Astrocyte (in vitro differentiated cells and primary cell): ENCODE measurements around the gene AFF4. TPM values are rescaled to one million over a fixed set of nuclear protein-coding genes. Genes with fewer than 3 reads are reported as not detected.

Experiments used
- DNase-seq: peaks from one replicate; pipeline ENCODE4 v3.0.0-alpha.2; 2010; ENCODE audit warnings: low read depth
- FAIRE-seq: peaks from 2 replicates; lab custom pipeline; 2011; peaks lifted over from hg19 to GRCh38; lab: Jason Lieb, UNC
- H2AFZ ChIP-seq: 2 replicates; pipeline ENCODE4 v1.6.0; 2012; ENCODE audit warnings: low read depth, low read length, inconsistent platforms
- H3K27ac ChIP-seq: 2 replicates; pipeline ENCODE4 v1.5.1; 2011; ENCODE audit warnings: low read depth, low read length, inconsistent platforms
- H3K27me3 ChIP-seq: 2 replicates; pipeline ENCODE4 v1.6.0; 2011; ENCODE audit warnings: low read length, inconsistent platforms; ENCODE audit not compliant: insufficient read depth
- H3K36me3 ChIP-seq: 2 replicates; pipeline ENCODE4 v1.5.1; 2011; ENCODE audit warnings: low read length, inconsistent platforms; ENCODE audit not compliant: insufficient read depth
- H3K4me1 ChIP-seq: 2 replicates; pipeline ENCODE4 v1.5.1; 2011; ENCODE audit warnings: low read length, inconsistent platforms; ENCODE audit not compliant: insufficient read depth
- H3K4me2 ChIP-seq: 2 replicates; pipeline ENCODE4 v1.6.0; 2012; ENCODE audit warnings: low read length, inconsistent platforms
- H3K4me3 ChIP-seq: 2 replicates; pipeline ENCODE4 v1.5.1; 2011; ENCODE audit warnings: low read depth, mild to moderate bottlenecking, low read length, inconsistent platforms; ENCODE audit not compliant: insufficient read depth
- H3K79me2 ChIP-seq: 2 replicates; pipeline ENCODE4 v1.6.0; 2012; ENCODE audit warnings: mild to moderate bottlenecking, low read length, inconsistent platforms; ENCODE audit not compliant: insufficient read depth
- H3K9ac ChIP-seq: 2 replicates; pipeline ENCODE4 v1.6.0; 2012; ENCODE audit warnings: mild to moderate bottlenecking, low read length, inconsistent platforms
- H3K9me3 ChIP-seq: 2 replicates; pipeline ENCODE4 v1.5.1; 2012; ENCODE audit warnings: low read depth, mild to moderate bottlenecking, low read length, inconsistent platforms; ENCODE audit not compliant: insufficient read depth
- H4K20me1 ChIP-seq: 2 replicates; pipeline ENCODE4 v1.6.0; 2012; ENCODE audit warnings: low read length, inconsistent platforms; ENCODE audit not compliant: insufficient read depth
- H3K27ac Mint-ChIP-seq: one replicate; pipeline ENCODE4 v1.8.0; 2021; ENCODE audit warnings: mild to moderate bottlenecking, mixed read lengths; ENCODE audit not compliant: unreplicated experiment
- H3K27me3 Mint-ChIP-seq: one replicate; pipeline ENCODE4 v1.8.0; 2021; ENCODE audit warnings: low read depth, mixed read lengths; ENCODE audit not compliant: unreplicated experiment
- H3K36me3 Mint-ChIP-seq: one replicate; pipeline ENCODE4 v1.8.0; 2021; ENCODE audit warnings: low read depth, mixed read lengths; ENCODE audit not compliant: unreplicated experiment
- H3K4me1 Mint-ChIP-seq: one replicate; pipeline ENCODE4 v1.8.0; 2021; ENCODE audit warnings: low read depth, mixed read lengths; ENCODE audit not compliant: unreplicated experiment
- H3K4me3 Mint-ChIP-seq: one replicate; pipeline ENCODE4 v1.8.0; 2021; ENCODE audit warnings: mild to moderate bottlenecking, moderate library complexity, mixed read lengths; ENCODE audit not compliant: unreplicated experiment
- H3K9me3 Mint-ChIP-seq: one replicate; pipeline ENCODE4 v1.8.0; 2021; ENCODE audit warnings: mild to moderate bottlenecking, mixed read lengths; ENCODE audit not compliant: unreplicated experiment
- CTCF ChIP-seq: IDR thresholded peaks from 2 replicates; pipeline ENCODE4 v1.5.1; 2011; ENCODE audit warnings: low read depth, mild to moderate bottlenecking, inconsistent platforms, low read length, moderate library complexity; ENCODE audit not compliant: insufficient read depth
- EZH2 ChIP-seq: IDR thresholded peaks from 2 replicates; pipeline ENCODE4 v1.6.1; 2012; ENCODE audit warnings: mild to moderate bottlenecking, low read length, inconsistent platforms; ENCODE audit not compliant: insufficient read depth
- total RNA-seq: library from RNA; stranded (reverse); gene quantifications from 2 replicates; pipeline ENCODE4 v1.2.1, GENCODE V29; 2021

Gene AFF4
- total RNA-seq, 1 donor from 2014 or later, result 163 TPM

- Histone ChIP-seq H4K20me1 (peaks cover 27% of the 10 kb centered on the region), H3K79me2 (peaks cover 17% of the 10 kb centered on the region), H3K4me1 (no peaks in the 10 kb centered on the region), H3K27ac (no peak overlapping the region), H3K4me2 (no peak overlapping the region), H3K9ac (no peak overlapping the region), H3K4me3 (no peak overlapping the region), H3K36me3 (peaks cover 66% of the 10 kb centered on the region), H3K27me3 (no peaks in the 10 kb centered on the region), H2AFZ (no peak overlapping the region), H3K9me3 (no peaks in the 10 kb centered on the region)
- Mint-ChIP-seq H3K27me3 (no peaks in the 10 kb centered on the region), H3K9me3 (no peaks in the 10 kb centered on the region), H3K4me1 (peaks cover 17% of the 10 kb centered on the region), H3K4me3 (no peak overlapping the region), H3K27ac (no peak overlapping the region), H3K36me3 (peaks cover 17% of the 10 kb centered on the region)
- DNase-seq (no peak), FAIRE-seq (no peak)
- TF ChIP-seq CTCF, result no peak
- TF ChIP-seq EZH2, result no peak
Observed at GRCh38 chr5:132884548-132884947, 78.9 kb downstream of the AFF4 start.

- peaks cover 15% of the 10 kb centered on the region for H3K79me2 ChIP-seq
- peak; percentile 66 for TF ChIP-seq CTCF
- TF ChIP-seq EZH2, result no peak
- H3K27ac ChIP-seq, result no peak overlapping the region
- FAIRE-seq, result peak; percentile 13
- H2AFZ ChIP-seq, result no peak overlapping the region
- Mint-ChIP-seq H3K27ac (no peak overlapping the region), H3K9me3 (no peaks in the 10 kb centered on the region), H3K36me3 (peaks cover 14% of the 10 kb centered on the region), H3K4me3 (no peak overlapping the region), H3K4me1 (peaks cover 17% of the 10 kb centered on the region), H3K27me3 (no peaks in the 10 kb centered on the region)
- H3K9ac ChIP-seq, result no peak overlapping the region
- peak; percentile 45 for DNase-seq
- H4K20me1 ChIP-seq, result peaks cover 28% of the 10 kb centered on the region
- H3K4me1 ChIP-seq, result no peaks in the 10 kb centered on the region
- H3K4me3 ChIP-seq, result no peak overlapping the region
- no peaks in the 10 kb centered on the region for H3K9me3 ChIP-seq
- H3K27me3 ChIP-seq, result no peaks in the 10 kb centered on the region
- H3K4me2 ChIP-seq, result no peak overlapping the region
- peaks cover 64% of the 10 kb centered on the region for H3K36me3 ChIP-seq
Observed at GRCh38 chr5:132883261-132883834, 80.1 kb downstream of the AFF4 start.

- H3K27me3 Mint-ChIP-seq, result no peaks in the 10 kb centered on the region
- no peak overlapping the region for H3K9ac ChIP-seq
- no peak overlapping the region for H2AFZ ChIP-seq
- DNase-seq (peak; percentile 65), FAIRE-seq (no peak)
- peaks cover 55% of the 10 kb centered on the region for H3K36me3 ChIP-seq
- peaks cover 11% of the 10 kb centered on the region for H3K4me1 ChIP-seq
- peaks cover 11% of the 10 kb centered on the region for H3K79me2 ChIP-seq
- peaks cover 23% of the 10 kb centered on the region for H3K36me3 Mint-ChIP-seq
- H3K27ac Mint-ChIP-seq, result peak overlapping the region; percentile 66
- H3K4me2 ChIP-seq, result no peak overlapping the region
- H3K27ac ChIP-seq, result no peak overlapping the region
- no peaks in the 10 kb centered on the region for H3K27me3 ChIP-seq
- no peak for TF ChIP-seq EZH2
- no peak for TF ChIP-seq CTCF
- peaks cover 26% of the 10 kb centered on the region for H3K4me1 Mint-ChIP-seq
- no peaks in the 10 kb centered on the region for H3K9me3 Mint-ChIP-seq
- H3K9me3 ChIP-seq, result no peaks in the 10 kb centered on the region
- no peak overlapping the region for H3K4me3 ChIP-seq
- H4K20me1 ChIP-seq, result peaks cover 33% of the 10 kb centered on the region
- no peak overlapping the region for H3K4me3 Mint-ChIP-seq
Observed at GRCh38 chr5:132877938-132878337, 85.5 kb downstream of the AFF4 start.
